Fibroblast of lung (primary cell): Measurements from ENCODE around the gene PCDH9. TPM values are rescaled to one million over a fixed set of nuclear protein-coding genes. Genes with fewer than 3 reads are reported as not detected.

Experiments used
- DNase-seq, 2 donors: peaks; one replicate each; pipeline versions ENCODE4 v3.0.0 to v3.0.0-alpha.2; 2010; ENCODE audit warnings: low read depth in 2 of 2
- H2AFZ ChIP-seq: 2 replicates; pipeline ENCODE4 v1.5.1; 2012; ENCODE audit warnings: low read length, control low read depth, inconsistent platforms
- H3K27ac ChIP-seq: 2 replicates; pipeline ENCODE4 v1.5.1; 2011; ENCODE audit warnings: low read length, control low read depth; ENCODE audit not compliant: insufficient read depth
- H3K27me3 ChIP-seq: 2 replicates; pipeline ENCODE4 v1.5.1; 2011; ENCODE audit warnings: mild to moderate bottlenecking, low read length; ENCODE audit not compliant: control insufficient read depth, insufficient read depth
- H3K36me3 ChIP-seq: 2 replicates; pipeline ENCODE4 v1.5.1; 2011; ENCODE audit warnings: low read length; ENCODE audit not compliant: control insufficient read depth, insufficient read depth
- H3K4me1 ChIP-seq: 2 replicates; pipeline ENCODE4 v1.5.1; 2011; ENCODE audit warnings: low read length; ENCODE audit not compliant: control insufficient read depth, insufficient read depth; ENCODE audit errors: extremely low read depth
- H3K4me2 ChIP-seq: 2 replicates; pipeline ENCODE4 v1.5.1; 2011; ENCODE audit warnings: low read length, control low read depth; ENCODE audit not compliant: insufficient read depth; ENCODE audit errors: extremely low read depth
- H3K4me3 ChIP-seq, 4 experiments: fragments of 200-600 bp in 1 of 4; sonication (generic) in 1 of 4; replicated peaks in 1 of 4; 2 replicates each; pipeline ENCODE4 v1.5.1; 2011 to 2016; ENCODE audit warnings: low read length in 4 of 4, low read depth in 3 of 4, mild to moderate bottlenecking in 3 of 4, control low read depth in 2 of 4, inconsistent platforms in 1 of 4, mixed read lengths in 1 of 4; ENCODE audit not compliant: insufficient read depth in 1 of 4; ENCODE audit errors: control extremely low read depth in 1 of 4
- H3K79me2 ChIP-seq: 2 replicates; pipeline ENCODE4 v1.5.1; 2012; ENCODE audit warnings: mild to moderate bottlenecking, low read length, inconsistent platforms; ENCODE audit not compliant: control insufficient read depth, insufficient read depth
- H3K9ac ChIP-seq: 2 replicates; pipeline ENCODE4 v1.5.1; 2011; ENCODE audit warnings: mild to moderate bottlenecking, low read length, control low read depth; ENCODE audit not compliant: insufficient read depth
- H3K9me3 ChIP-seq: 2 replicates; pipeline ENCODE4 v1.5.1; 2012; ENCODE audit warnings: low read depth, low read length; ENCODE audit not compliant: control insufficient read depth, insufficient read depth
- H4K20me1 ChIP-seq: 2 replicates; pipeline ENCODE4 v1.5.1; 2011; ENCODE audit warnings: low read length; ENCODE audit not compliant: control insufficient read depth, insufficient read depth; ENCODE audit errors: extremely low read depth
- EZH2 ChIP-seq: IDR thresholded peaks from 2 replicates; pipeline ENCODE4 v1.5.1; 2012; ENCODE audit warnings: low read length, control low read depth, mild to moderate bottlenecking; ENCODE audit errors: missing control alignments
- polyA plus RNA-seq, 2 donors: library from polyadenylated mRNA; depleted of rRNA in 1 of 2; stranded (reverse) in 1 of 2; unstranded in 1 of 2; fragments of >200 nt; gene quantifications; 2 replicates each; pipeline ENCODE4 v1.2.1, GENCODE V29; 2011 to 2012; ENCODE audit warnings: missing spikeins in 1 of 2
- total RNA-seq: library from RNA; depleted of rRNA; stranded (reverse); fragments of >200 nt; gene quantifications from 2 replicates; pipeline ENCODE4 v1.2.1, GENCODE V29; 2014
- TF ChIP-seq, protein P1 (sequence below), 2 donors: IDR thresholded peaks in 1 of 2; conservative IDR thresholded peaks in 1 of 2; 1 replicate in 1 of 2; 2 replicates in 1 of 2; pipeline ENCODE4 v1.5.1; 2011 to 2012; ENCODE audit warnings: low read length in 2 of 2, control low read depth in 1 of 2, inconsistent platforms in 1 of 2, low read depth in 1 of 2, mild to moderate bottlenecking in 1 of 2

Gene PCDH9
- total and polyA plus RNA-seq, 2 donors (not counting 1 experiment from before 2014, with no cell fraction given): 0.50 to 0.67 TPM

GRCh38 chr13:67139551-67139950 is 90.6 kb downstream of the PCDH9 start:
- H3K79me2 ChIP-seq: no peaks in the 10 kb centered on the region
- no peaks in the 10 kb centered on the region for H3K27me3 ChIP-seq
- no peak for TF ChIP-seq EZH2
- TF ChIP-seq, protein P1, sequence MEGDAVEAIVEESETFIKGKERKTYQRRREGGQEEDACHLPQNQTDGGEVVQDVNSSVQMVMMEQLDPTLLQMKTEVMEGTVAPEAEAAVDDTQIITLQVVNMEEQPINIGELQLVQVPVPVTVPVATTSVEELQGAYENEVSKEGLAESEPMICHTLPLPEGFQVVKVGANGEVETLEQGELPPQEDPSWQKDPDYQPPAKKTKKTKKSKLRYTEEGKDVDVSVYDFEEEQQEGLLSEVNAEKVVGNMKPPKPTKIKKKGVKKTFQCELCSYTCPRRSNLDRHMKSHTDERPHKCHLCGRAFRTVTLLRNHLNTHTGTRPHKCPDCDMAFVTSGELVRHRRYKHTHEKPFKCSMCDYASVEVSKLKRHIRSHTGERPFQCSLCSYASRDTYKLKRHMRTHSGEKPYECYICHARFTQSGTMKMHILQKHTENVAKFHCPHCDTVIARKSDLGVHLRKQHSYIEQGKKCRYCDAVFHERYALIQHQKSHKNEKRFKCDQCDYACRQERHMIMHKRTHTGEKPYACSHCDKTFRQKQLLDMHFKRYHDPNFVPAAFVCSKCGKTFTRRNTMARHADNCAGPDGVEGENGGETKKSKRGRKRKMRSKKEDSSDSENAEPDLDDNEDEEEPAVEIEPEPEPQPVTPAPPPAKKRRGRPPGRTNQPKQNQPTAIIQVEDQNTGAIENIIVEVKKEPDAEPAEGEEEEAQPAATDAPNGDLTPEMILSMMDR (conservative IDR thresholded peaks at IDR 0.05 in 1 of 2, IDR thresholded peaks at IDR 0.05 in 1 of 2; ENCODE audit: low read depth in 1 of 2, low read length in 2 of 2): no peak
- H2AFZ ChIP-seq: no peak overlapping the region
- H3K27ac ChIP-seq: no peak overlapping the region
- peak in 1 of 2 donors; percentile 20 for DNase-seq
- H3K4me1 ChIP-seq: no peaks in the 10 kb centered on the region
- no peaks in the 10 kb centered on the region for H3K36me3 ChIP-seq
- H3K4me3 ChIP-seq: no peak overlapping the region
- no peaks in the 10 kb centered on the region for H3K9me3 ChIP-seq
- no peak overlapping the region for H3K4me2 ChIP-seq
- no peak overlapping the region for H3K9ac ChIP-seq
- H4K20me1 ChIP-seq: no peaks in the 10 kb centered on the region

GRCh38 chr13:67138970-67139369 is 91.2 kb downstream of the PCDH9 start:
- Histone ChIP-seq H3K9me3 (no peaks in the 10 kb centered on the region), H3K4me1 (no peaks in the 10 kb centered on the region), H3K36me3 (no peaks in the 10 kb centered on the region), H2AFZ (no peak overlapping the region), H3K27me3 (no peaks in the 10 kb centered on the region), H3K9ac (no peak overlapping the region), H3K79me2 (no peaks in the 10 kb centered on the region), H3K27ac (no peak overlapping the region), H3K4me2 (no peak overlapping the region), H4K20me1 (no peaks in the 10 kb centered on the region), H3K4me3 (no peak overlapping the region)
- TF ChIP-seq, protein P1 (conservative IDR thresholded peaks at IDR 0.05 in 1 of 2, IDR thresholded peaks at IDR 0.05 in 1 of 2; ENCODE audit: low read depth in 1 of 2, low read length in 2 of 2): no peak
- no peak for TF ChIP-seq EZH2
- no peak for DNase-seq

- Histone ChIP-seq H3K9ac (no peak overlapping the region), H3K79me2 (no peaks in the 10 kb centered on the region), H3K27ac (no peak overlapping the region), H2AFZ (no peak overlapping the region), H4K20me1 (no peaks in the 10 kb centered on the region), H3K4me3 (no peak overlapping the region), H3K4me1 (no peaks in the 10 kb centered on the region), H3K27me3 (no peaks in the 10 kb centered on the region), H3K36me3 (no peaks in the 10 kb centered on the region), H3K4me2 (no peak overlapping the region), H3K9me3 (no peaks in the 10 kb centered on the region)
- TF ChIP-seq, protein P1 (conservative IDR thresholded peaks at IDR 0.05 in 1 of 2, IDR thresholded peaks at IDR 0.05 in 1 of 2; ENCODE audit: low read depth in 1 of 2, low read length in 2 of 2): no peak
- TF ChIP-seq EZH2: no peak
- DNase-seq: peak; percentile 47 to 49
Observed at GRCh38 chr13:67137044-67137735, 92.9 kb downstream of the PCDH9 start.
